GM19193 (cell line): Measurements from ENCODE around the gene ITPR2.

Experiments
- POLR2A ChIP-seq: IDR thresholded peaks from 4 replicates; pipeline ENCODE4 v1.6.1; 2011; ENCODE audit not compliant: insufficient read depth, insufficient read length; ENCODE audit errors: extremely low read depth

ITPR2 gene

GRCh38 chr12:26737487-26738030, 95.4 kb downstream of the ITPR2 start:
- TF ChIP-seq POLR2A = no peak

- no peak for TF ChIP-seq POLR2A
Measured at GRCh38 chr12:26736563-26737486, 96.2 kb downstream of the ITPR2 start.

GRCh38 chr12:26735249-26735639, 97.8 kb downstream of the ITPR2 start:
- TF ChIP-seq POLR2A = no peak

GRCh38 chr12:26734510-26735248, 98.3 kb downstream of the ITPR2 start:
- no peak for TF ChIP-seq POLR2A

GRCh38 chr12:26732005-26732908, 100.7 kb downstream of the ITPR2 start:
- TF ChIP-seq POLR2A = no peak

- no peak for TF ChIP-seq POLR2A
Measured at GRCh38 chr12:26730481-26731350, 102.3 kb downstream of the ITPR2 start.

- no peak for TF ChIP-seq POLR2A
Measured at GRCh38 chr12:26728205-26729050, 104.6 kb downstream of the ITPR2 start.

GRCh38 chr12:26727482-26728204, 105.4 kb downstream of the ITPR2 start:
- peak; percentile 41 for TF ChIP-seq POLR2A

- no peak for TF ChIP-seq POLR2A
Measured at GRCh38 chr12:26726956-26727355, 106.0 kb downstream of the ITPR2 start.

GRCh38 chr12:26725276-26725916, 107.6 kb downstream of the ITPR2 start:
- TF ChIP-seq POLR2A = no peak

- no peak for TF ChIP-seq POLR2A
Measured at GRCh38 chr12:26724309-26724702, 108.7 kb downstream of the ITPR2 start.
